ENCODE results near the gene CPOX. TPM values are rescaled to one million over a fixed set of nuclear protein-coding genes. Genes with fewer than 3 reads are reported as not detected.

CPOX gene
- total and polyA plus RNA-seq, 2 donors from 2014 or later = 6.6 to 13.7 TPM

DNA sequence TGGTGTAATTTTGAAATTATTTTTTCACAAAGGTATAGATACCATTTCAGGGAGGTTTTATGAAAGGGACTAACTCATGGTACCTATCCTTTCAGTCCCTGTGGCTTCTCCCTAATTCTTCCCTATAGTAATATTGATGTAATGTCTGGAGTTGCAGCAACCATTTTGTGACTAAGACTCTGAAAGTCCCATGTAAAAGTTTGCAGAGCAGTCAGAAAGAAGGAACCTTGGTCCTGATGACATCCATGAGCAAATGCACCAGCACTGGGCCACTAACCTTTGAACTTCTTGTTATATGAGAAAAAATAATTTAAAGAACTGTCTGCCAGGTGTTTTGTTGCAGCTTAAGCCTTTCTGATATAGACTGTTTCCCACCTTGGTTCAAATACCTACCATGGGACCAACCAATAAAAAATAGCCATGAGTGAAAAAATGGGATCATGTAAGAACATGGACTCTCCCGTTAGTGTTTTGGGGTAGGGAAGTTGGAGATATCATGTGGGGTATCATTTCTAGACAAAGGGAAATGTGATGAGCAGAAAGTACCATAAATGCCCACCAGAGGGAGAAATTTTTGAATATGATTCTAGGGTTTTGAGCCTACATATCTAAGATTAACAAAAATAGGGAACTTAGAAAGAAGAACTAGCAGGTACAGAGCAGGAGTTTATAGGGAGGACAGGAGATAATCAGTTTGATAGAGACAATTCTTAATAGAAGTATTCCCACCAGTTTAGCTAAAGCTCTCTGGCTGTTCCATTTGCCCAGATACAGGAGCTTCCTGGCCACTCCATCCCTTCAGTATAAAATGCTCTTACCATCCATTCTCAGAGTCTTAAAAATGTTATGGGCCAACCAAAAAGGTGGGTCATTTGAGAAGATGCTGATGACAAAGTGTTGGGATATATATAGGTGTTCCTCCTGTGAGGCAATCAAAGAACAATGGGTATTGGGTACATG, 3.4 kb upstream of the CPOX start:
- TF ChIP-seq, protein P1, sequence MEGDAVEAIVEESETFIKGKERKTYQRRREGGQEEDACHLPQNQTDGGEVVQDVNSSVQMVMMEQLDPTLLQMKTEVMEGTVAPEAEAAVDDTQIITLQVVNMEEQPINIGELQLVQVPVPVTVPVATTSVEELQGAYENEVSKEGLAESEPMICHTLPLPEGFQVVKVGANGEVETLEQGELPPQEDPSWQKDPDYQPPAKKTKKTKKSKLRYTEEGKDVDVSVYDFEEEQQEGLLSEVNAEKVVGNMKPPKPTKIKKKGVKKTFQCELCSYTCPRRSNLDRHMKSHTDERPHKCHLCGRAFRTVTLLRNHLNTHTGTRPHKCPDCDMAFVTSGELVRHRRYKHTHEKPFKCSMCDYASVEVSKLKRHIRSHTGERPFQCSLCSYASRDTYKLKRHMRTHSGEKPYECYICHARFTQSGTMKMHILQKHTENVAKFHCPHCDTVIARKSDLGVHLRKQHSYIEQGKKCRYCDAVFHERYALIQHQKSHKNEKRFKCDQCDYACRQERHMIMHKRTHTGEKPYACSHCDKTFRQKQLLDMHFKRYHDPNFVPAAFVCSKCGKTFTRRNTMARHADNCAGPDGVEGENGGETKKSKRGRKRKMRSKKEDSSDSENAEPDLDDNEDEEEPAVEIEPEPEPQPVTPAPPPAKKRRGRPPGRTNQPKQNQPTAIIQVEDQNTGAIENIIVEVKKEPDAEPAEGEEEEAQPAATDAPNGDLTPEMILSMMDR (IDR thresholded peaks at IDR 0.05; ENCODE audit: borderline replicate concordance, extremely low read depth, insufficient read depth) = peak; percentile 36
- intact Hi-C loops (cut with DNase I) = loop anchor here (5.0 kb wide), 1 partner anchor 215 kb away; no protein-coding TSS in a partner anchor
- Histone ChIP-seq H3K9ac (ENCODE audit: low read length in 3 of 3) (no peak overlapping the region), H3K9me3 (ENCODE audit: control insufficient read depth in 2 of 3, insufficient read depth in 1 of 3, low read length in 3 of 3) (no peaks in the 10 kb centered on the region), H3K4me3 (ENCODE audit: low read length in 3 of 3) (no peak overlapping the region), H3K36me3 (ENCODE audit: control insufficient read depth in 2 of 3, insufficient read depth in 3 of 3, low read length in 3 of 3) (no peaks in the 10 kb centered on the region), H3K27me3 (ENCODE audit: control insufficient read depth, insufficient read depth, low read length) (no peaks in the 10 kb centered on the region), H3K27ac (ENCODE audit: low read depth in 2 of 2, low read length in 2 of 2) (no peak overlapping the region), H3K4me1 (ENCODE audit: control insufficient read depth in 2 of 3, insufficient read depth in 2 of 3, low read depth in 1 of 3, low read length in 3 of 3) (peaks cover 0 to 7% (median 3%) of the 10 kb centered on the region in 3 donors)
- FAIRE-seq (no peak), DNase-seq (peak in 2 of 5 donors; percentile 26)

- TF ChIP-seq, protein P1 (IDR thresholded peaks at IDR 0.05; ENCODE audit: borderline replicate concordance, extremely low read depth, insufficient read depth) = no peak
- no peaks in the 10 kb centered on the region for H3K9me3 ChIP-seq (ENCODE audit: control insufficient read depth in 2 of 3, insufficient read depth in 1 of 3, low read length in 3 of 3)
- no peak overlapping the region for H3K9ac ChIP-seq (ENCODE audit: low read length in 3 of 3)
- H3K27me3 ChIP-seq (ENCODE audit: control insufficient read depth, insufficient read depth, low read length) = no peaks in the 10 kb centered on the region
- intact Hi-C loops (cut with DNase I) = loop anchor here (5.0 kb wide), 1 partner anchor 216 kb away; no protein-coding TSS in a partner anchor
- no peak overlapping the region for H3K4me3 ChIP-seq (ENCODE audit: low read length in 3 of 3)
- H3K4me1 ChIP-seq (ENCODE audit: control insufficient read depth in 2 of 3, insufficient read depth in 2 of 3, low read depth in 1 of 3, low read length in 3 of 3) = peaks cover 0 to 7% (median 3%) of the 10 kb centered on the region in 3 donors
- no peak overlapping the region for H3K27ac ChIP-seq (ENCODE audit: low read depth in 2 of 2, low read length in 2 of 2)
- DNase-seq (no peak), FAIRE-seq (no peak)
- H3K36me3 ChIP-seq (ENCODE audit: control insufficient read depth in 2 of 3, insufficient read depth in 3 of 3, low read length in 3 of 3) = no peaks in the 10 kb centered on the region
Observed at GRCh38 chr3:98596087-98596486, 2.7 kb upstream of the CPOX start.

DNA sequence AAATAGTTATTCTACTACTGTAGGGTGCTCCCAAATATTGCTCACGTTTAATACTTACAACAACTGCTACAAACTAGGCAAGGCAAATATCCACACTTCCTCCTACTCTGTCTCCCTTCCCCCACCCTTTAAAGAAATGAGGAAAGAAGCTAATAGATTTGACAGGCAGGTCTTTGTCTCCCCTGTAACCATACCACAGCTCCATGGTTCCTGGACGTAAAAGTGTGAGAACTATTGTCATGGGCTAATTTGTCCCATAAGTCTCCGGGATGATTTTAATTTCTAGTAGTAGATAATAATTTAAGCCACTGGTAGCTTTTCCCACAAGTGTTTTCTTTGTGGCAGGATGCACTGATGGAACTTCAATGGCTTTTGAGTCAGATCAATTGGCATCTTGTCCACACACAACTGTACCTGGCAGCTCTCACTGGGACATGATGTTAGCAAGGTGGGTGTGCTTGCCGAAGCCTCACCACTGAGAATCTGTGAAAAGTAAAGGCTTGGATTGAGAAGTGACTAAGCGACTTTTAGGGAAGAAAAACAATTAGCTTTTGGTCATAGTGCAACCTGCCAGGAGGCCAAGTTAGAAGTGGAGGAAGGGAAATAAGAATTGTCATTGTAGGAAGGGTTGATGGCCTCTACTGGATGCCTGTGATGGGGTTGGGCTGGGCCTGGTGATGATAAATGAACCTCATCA, 1.4 kb upstream of the CPOX start:
- FAIRE-seq = no peak
- no peaks in the 10 kb centered on the region for H3K27me3 ChIP-seq (ENCODE audit: control insufficient read depth, insufficient read depth, low read length)
- H3K4me1 ChIP-seq (ENCODE audit: control insufficient read depth in 2 of 3, insufficient read depth in 2 of 3, low read depth in 1 of 3, low read length in 3 of 3) = peaks cover 0 to 7% (median 3%) of the 10 kb centered on the region in 3 donors
- peaks cover 0 to 5% (median 0%) of the 10 kb centered on the region in 3 donors for H3K36me3 ChIP-seq (ENCODE audit: control insufficient read depth in 2 of 3, insufficient read depth in 3 of 3, low read length in 3 of 3)
- H3K27ac ChIP-seq (ENCODE audit: low read depth in 2 of 2, low read length in 2 of 2) = no peak overlapping the region
- no peak overlapping the region for H3K4me3 ChIP-seq (ENCODE audit: low read length in 3 of 3)
- no peaks in the 10 kb centered on the region for H3K9me3 ChIP-seq (ENCODE audit: control insufficient read depth in 2 of 3, insufficient read depth in 1 of 3, low read length in 3 of 3)
- intact Hi-C loops (cut with DNase I) = loop anchor here (5.0 kb wide), 1 partner anchor 218 kb away; no protein-coding TSS in a partner anchor
- DNase-seq = no peak
- TF ChIP-seq, protein P1 (IDR thresholded peaks at IDR 0.05; ENCODE audit: borderline replicate concordance, extremely low read depth, insufficient read depth) = no peak
- H3K9ac ChIP-seq (ENCODE audit: low read length in 3 of 3) = no peak overlapping the region
